ENCODE results near the gene SHMT1.
"Not testable (repeated sequence)": the region's sequence is repeated elsewhere in the genome, so short reads cannot be mapped to it uniquely, and the experiment has no call there.

- TF ChIP-seq EP300, CTCF, POLR2A, POLR2AphosphoS5 (IDR thresholded peaks at IDR 0.05): not testable (repeated sequence)
Measured at GRCh38 chr17:18412001-18412538, 48.7 kb upstream of the SHMT1 start.

Measured in gastroesophageal sphincter (tissue), 3 donors.